ENCODE results near the gene PPP1R14D. TPM values are rescaled to one million over a fixed set of nuclear protein-coding genes. Genes with fewer than 3 reads are reported as not detected.

Gene PPP1R14D
- total RNA-seq, 2 experiments from 2014 or later = not detected

DNA sequence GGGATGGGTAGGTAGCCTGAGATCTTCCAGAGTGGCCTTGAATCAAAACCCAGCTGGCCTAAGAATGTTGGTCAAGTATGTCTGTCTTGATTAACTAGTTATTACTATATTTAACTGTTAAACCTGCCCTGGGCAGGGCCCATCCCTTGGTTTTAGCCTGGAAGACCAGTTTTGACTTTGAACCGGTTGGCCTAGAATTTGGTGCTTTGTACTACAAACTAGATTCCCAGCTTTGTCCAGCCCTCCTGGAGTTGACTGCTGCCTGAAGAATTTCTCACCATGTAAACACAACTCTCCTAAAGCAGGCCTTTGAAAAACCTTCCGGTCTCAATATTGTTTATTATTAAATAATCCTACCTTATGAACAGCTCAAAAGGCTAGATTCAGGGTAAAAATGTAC is 42.7 kb downstream of the PPP1R14D start:
- Histone ChIP-seq H4K20me1 (ENCODE audit: insufficient read depth, low read length) (no peaks in the 10 kb centered on the region; the same call in 1 of the 2 replicates), H3K79me2 (ENCODE audit: insufficient read depth, low read depth, low read length) (no peaks in the 10 kb centered on the region), H3K9me3 (ENCODE audit: low read length) (no peaks in the 10 kb centered on the region), H3K4me2 (ENCODE audit: low read length) (no peak overlapping the region), H3K27ac (ENCODE audit: low read depth, low read length, poor library complexity, severe bottlenecking) (no peak overlapping the region), H3K36me3 (ENCODE audit: insufficient read depth, low read length) (no peaks in the 10 kb centered on the region), H3K9me2 (ENCODE audit: insufficient read depth, low read length) (no peaks in the 10 kb centered on the region), H3K4me3 (ENCODE audit: low read depth, low read length, poor library complexity, severe bottlenecking) (no peak overlapping the region), H3K4me1 (ENCODE audit: insufficient read depth, low read length, poor library complexity, severe bottlenecking) (peaks cover 28% of the 10 kb centered on the region), H2AFZ (ENCODE audit: low read length) (no peak overlapping the region)
- TF ChIP-seq EZH2phosphoT487 (IDR thresholded peaks at IDR 0.05; ENCODE audit: borderline replicate concordance, low read depth, low read length) = no peak
- TF ChIP-seq, protein P1, sequence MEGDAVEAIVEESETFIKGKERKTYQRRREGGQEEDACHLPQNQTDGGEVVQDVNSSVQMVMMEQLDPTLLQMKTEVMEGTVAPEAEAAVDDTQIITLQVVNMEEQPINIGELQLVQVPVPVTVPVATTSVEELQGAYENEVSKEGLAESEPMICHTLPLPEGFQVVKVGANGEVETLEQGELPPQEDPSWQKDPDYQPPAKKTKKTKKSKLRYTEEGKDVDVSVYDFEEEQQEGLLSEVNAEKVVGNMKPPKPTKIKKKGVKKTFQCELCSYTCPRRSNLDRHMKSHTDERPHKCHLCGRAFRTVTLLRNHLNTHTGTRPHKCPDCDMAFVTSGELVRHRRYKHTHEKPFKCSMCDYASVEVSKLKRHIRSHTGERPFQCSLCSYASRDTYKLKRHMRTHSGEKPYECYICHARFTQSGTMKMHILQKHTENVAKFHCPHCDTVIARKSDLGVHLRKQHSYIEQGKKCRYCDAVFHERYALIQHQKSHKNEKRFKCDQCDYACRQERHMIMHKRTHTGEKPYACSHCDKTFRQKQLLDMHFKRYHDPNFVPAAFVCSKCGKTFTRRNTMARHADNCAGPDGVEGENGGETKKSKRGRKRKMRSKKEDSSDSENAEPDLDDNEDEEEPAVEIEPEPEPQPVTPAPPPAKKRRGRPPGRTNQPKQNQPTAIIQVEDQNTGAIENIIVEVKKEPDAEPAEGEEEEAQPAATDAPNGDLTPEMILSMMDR (conservative IDR thresholded peaks at IDR 0.05; ENCODE audit: low read length) = no peak
- no TSS peak for BruUV-seq (replicated peaks)
- intact Hi-C loops (cut with micrococcal nuclease; ENCODE audit: unreplicated experiment) = loop anchor here (10.0 kb wide), 1 partner anchor 271 kb away; no protein-coding TSS in a partner anchor
- POLR2A ChIA-PET = interaction anchor here (1.0 to 2.5 kb wide), 6 partner anchors 9 to 74 kb away, joined by 3 to 9 read pairs (median 4); partner anchors contain the start of gene C15orf62
- no peak for DNase-seq (ENCODE audit: low spot score)
- CTCF ChIA-PET (ENCODE audit: unreplicated experiment) = interaction anchor here (0.8 kb wide), 2 partner anchors 39 kb away, joined by 3 read pairs; no protein-coding TSS in a partner anchor

DNA sequence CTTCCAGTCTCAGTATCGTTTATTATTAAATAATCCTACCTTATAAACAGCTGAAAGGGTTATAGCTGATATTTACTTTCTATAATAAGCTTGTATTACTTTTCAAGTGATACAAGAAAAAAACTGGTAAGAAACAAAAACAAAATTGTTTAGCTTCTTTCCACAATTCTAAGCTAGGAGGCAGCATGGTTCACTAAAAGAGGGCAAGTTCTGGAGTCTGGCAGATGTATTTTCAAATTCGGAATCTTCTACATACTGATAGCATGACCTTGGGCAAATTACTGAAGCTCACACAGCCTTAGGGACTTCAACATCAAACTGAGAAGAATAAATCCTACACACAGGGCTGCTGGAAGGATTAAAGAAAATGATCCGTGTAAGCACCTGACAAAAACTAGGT is 43.3 kb downstream of the PPP1R14D start:
- Histone ChIP-seq H2AFZ (ENCODE audit: low read length) (no peak overlapping the region), H3K9me2 (ENCODE audit: insufficient read depth, low read length) (no peaks in the 10 kb centered on the region), H3K9me3 (ENCODE audit: low read length) (no peaks in the 10 kb centered on the region), H3K4me1 (ENCODE audit: insufficient read depth, low read length, poor library complexity, severe bottlenecking) (peaks cover 28% of the 10 kb centered on the region), H3K4me2 (ENCODE audit: low read length) (no peak overlapping the region), H3K27ac (ENCODE audit: low read depth, low read length, poor library complexity, severe bottlenecking) (no peak overlapping the region), H3K79me2 (ENCODE audit: insufficient read depth, low read depth, low read length) (no peaks in the 10 kb centered on the region), H3K4me3 (ENCODE audit: low read depth, low read length, poor library complexity, severe bottlenecking) (no peak overlapping the region), H4K20me1 (ENCODE audit: insufficient read depth, low read length) (no peaks in the 10 kb centered on the region; the same call in 1 of the 2 replicates), H3K36me3 (ENCODE audit: insufficient read depth, low read length) (no peaks in the 10 kb centered on the region)
- ChIA-PET POLR2A (interaction anchor here (0.7 to 2.1 kb wide), 5 partner anchors 14 to 602 kb away, joined by 3 to 9 read pairs (median 4); partner anchors contain the start of gene C15orf62), CTCF (ENCODE audit: unreplicated experiment) (interaction anchor here (0.8 to 0.9 kb wide), 2 partner anchors 38 to 106 kb away, joined by 3 read pairs; no protein-coding TSS in a partner anchor)
- DNase-seq (ENCODE audit: low spot score) = no peak
- TF ChIP-seq, protein P1 (conservative IDR thresholded peaks at IDR 0.05; ENCODE audit: low read length) = peak; percentile 41
- no peak for TF ChIP-seq EZH2phosphoT487 (IDR thresholded peaks at IDR 0.05; ENCODE audit: borderline replicate concordance, low read depth, low read length)
- BruUV-seq (replicated peaks) = no TSS peak
- intact Hi-C loops (cut with micrococcal nuclease; ENCODE audit: unreplicated experiment) = loop anchor here (10.0 kb wide), 1 partner anchor 270 kb away; no protein-coding TSS in a partner anchor

Data from OCI-LY7 (cell line).